GM06990 (cell line): Measurements from ENCODE around the gene MRPL28.

Experiments used
- DNase-seq: peaks from one replicate; pipeline ENCODE4 v3.0.0-alpha.2; 2011; ENCODE audit not compliant: insufficient read length; ENCODE audit errors: extremely low read depth
- H3K27me3 ChIP-seq: replicated peaks from 2 replicates; pipeline ENCODE4 v1.6.0; 2011; ENCODE audit warnings: low read length; ENCODE audit not compliant: control insufficient read depth, insufficient read depth
- H3K36me3 ChIP-seq: 2 replicates; pipeline ENCODE4 v1.5.1; 2011; ENCODE audit warnings: low read length; ENCODE audit not compliant: control insufficient read depth, insufficient read depth
- H3K4me3 ChIP-seq: replicated peaks from 2 replicates; pipeline ENCODE4 v1.5.1; 2011; ENCODE audit warnings: low read depth, mild to moderate bottlenecking, control low read depth, low read length
- TF ChIP-seq, protein P1 (sequence below): IDR thresholded peaks from 2 replicates; pipeline ENCODE4 v1.5.1; 2011; ENCODE audit warnings: low read length, control low read depth, mild to moderate bottlenecking, inconsistent platforms; ENCODE audit not compliant: insufficient read depth, poor library complexity, severe bottlenecking

MRPL28 gene

DNA sequence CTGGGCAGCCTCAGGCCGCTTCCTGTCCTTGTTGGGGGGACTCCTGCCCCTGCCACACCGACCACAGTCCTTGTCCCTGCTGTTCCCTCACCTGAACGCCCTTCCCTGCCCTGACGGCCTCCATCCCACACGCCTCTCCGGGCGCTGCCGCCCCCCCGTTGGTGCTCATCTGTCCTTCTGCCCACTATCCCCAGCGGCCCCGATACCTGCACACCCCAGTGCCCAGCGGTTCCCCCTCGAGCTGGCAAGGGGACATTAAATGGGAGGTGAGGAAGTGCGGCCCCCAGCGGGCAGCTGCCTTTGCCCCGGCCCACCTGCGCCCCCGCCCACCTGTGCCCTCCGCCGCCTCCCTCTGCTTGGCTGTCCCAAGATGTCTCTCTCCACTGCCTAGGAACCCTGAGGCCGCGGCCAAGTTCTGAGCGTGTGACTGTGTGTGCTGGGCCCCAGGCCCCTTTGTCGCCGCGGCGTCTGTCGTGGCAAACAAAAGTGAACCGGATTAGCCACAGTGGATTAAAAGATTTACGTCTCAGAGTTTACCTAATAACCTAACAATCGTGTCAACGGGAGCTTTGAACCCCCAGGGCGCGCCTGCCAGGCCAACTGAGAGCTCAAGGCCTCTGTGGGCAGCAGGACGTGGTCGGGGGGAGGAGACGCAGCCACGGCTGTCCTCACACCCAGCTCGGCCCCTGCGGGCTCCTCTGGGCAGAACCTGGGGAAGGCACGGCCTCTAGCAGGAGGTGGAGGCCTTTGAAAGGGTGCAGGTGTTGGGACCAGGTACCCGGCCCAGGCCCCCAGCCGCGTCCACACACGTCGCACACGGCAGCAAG, 10.3 kb downstream of the MRPL28 start:
- Histone ChIP-seq H3K27me3 (no peaks in the 10 kb centered on the region), H3K4me3 (no peak overlapping the region), H3K36me3 (no peaks in the 10 kb centered on the region)
- peak; percentile 18 for DNase-seq
- TF ChIP-seq, protein P1, sequence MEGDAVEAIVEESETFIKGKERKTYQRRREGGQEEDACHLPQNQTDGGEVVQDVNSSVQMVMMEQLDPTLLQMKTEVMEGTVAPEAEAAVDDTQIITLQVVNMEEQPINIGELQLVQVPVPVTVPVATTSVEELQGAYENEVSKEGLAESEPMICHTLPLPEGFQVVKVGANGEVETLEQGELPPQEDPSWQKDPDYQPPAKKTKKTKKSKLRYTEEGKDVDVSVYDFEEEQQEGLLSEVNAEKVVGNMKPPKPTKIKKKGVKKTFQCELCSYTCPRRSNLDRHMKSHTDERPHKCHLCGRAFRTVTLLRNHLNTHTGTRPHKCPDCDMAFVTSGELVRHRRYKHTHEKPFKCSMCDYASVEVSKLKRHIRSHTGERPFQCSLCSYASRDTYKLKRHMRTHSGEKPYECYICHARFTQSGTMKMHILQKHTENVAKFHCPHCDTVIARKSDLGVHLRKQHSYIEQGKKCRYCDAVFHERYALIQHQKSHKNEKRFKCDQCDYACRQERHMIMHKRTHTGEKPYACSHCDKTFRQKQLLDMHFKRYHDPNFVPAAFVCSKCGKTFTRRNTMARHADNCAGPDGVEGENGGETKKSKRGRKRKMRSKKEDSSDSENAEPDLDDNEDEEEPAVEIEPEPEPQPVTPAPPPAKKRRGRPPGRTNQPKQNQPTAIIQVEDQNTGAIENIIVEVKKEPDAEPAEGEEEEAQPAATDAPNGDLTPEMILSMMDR, result no peak

DNA sequence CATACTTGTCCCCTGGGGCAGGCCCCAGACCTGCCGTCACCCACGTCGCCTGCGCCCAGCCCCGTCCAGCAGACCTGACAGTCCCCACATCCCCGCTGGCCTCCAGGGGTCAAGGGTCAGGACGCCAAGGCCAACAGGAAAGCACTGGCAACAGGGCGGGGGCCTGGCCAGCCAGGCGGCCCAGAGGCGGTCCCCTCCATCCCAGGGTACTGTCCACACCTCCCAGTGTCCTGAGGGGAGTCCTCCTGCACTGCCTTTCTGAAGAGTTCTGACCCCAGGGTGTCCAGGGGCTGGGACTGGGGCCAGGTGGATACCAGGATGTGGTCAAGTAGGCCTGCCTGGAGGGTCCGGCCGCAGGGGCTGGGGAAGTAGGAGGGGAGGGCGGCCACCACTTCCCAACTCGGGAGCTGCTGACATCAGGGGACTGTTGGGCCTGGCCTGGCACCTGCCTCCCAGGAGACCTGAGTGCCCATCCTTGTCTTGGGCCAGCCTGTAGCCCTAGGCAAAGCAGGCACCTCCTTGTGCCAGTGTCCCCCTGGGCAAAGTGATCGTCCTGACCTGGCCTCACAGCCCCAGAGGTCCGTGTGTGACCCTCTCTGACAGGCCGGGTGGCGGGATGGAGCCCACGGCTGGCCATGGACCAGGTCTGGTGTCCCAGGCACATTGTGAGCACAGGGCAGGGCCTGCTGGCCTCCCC, 11.1 kb downstream of the MRPL28 start:
- peak; percentile 8 for DNase-seq
- TF ChIP-seq, protein P1, result no peak
- Histone ChIP-seq H3K36me3 (no peaks in the 10 kb centered on the region), H3K27me3 (no peaks in the 10 kb centered on the region), H3K4me3 (no peak overlapping the region)

DNA sequence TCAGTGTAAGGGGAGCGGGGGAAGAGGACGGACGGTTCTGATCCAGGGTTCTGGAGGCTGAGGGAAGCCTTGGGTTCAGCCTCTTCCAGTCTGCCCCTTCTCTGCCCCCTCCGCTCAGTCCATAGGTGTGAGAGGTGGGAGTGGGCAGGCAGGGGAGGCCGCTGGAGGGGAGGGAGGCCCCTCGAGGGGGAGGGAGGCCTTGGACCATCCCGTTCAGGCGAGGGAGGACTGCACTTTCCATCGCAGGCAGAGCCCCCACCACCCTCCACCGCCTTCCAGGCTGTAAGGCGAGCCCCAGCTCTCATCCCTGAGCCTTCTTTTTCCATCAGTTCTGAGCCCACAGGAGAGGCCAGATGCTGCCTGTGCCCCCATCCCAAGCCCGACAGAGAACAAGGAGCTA, 13.6 kb downstream of the MRPL28 start:
- no peak overlapping the region for H3K4me3 ChIP-seq
- peak; percentile 3 for DNase-seq
- no peaks in the 10 kb centered on the region for H3K36me3 ChIP-seq
- no peaks in the 10 kb centered on the region for H3K27me3 ChIP-seq
- TF ChIP-seq, protein P1, result no peak

DNA sequence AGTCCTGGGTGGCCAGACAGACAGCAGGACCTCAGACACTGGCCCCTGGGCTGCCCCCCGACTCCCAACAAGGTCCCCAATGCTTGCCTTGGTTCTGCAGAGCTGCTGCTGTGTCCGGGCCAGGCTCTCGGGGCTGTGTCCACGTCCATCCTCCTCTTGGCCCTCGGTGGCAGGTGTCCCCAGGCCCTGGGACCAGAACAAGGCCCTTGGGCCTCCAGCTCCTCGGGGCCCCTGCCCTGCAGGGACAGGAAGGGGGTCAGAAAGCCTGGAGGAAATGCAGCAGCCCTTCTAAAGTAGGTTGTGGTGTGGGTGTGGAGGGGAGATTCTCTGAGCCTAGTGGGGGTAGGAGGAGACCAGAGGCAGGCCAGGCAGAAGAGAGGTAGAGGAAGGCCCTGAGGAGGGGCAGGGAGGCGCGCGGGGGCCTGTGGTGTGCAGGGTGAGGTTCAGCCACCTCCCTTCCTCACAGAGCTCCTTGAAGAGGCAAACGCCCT, 15.3 kb downstream of the MRPL28 start:
- TF ChIP-seq, protein P1, result no peak
- Histone ChIP-seq H3K4me3 (no peak overlapping the region), H3K36me3 (no peaks in the 10 kb centered on the region), H3K27me3 (no peaks in the 10 kb centered on the region)
- DNase-seq, result no peak

DNA sequence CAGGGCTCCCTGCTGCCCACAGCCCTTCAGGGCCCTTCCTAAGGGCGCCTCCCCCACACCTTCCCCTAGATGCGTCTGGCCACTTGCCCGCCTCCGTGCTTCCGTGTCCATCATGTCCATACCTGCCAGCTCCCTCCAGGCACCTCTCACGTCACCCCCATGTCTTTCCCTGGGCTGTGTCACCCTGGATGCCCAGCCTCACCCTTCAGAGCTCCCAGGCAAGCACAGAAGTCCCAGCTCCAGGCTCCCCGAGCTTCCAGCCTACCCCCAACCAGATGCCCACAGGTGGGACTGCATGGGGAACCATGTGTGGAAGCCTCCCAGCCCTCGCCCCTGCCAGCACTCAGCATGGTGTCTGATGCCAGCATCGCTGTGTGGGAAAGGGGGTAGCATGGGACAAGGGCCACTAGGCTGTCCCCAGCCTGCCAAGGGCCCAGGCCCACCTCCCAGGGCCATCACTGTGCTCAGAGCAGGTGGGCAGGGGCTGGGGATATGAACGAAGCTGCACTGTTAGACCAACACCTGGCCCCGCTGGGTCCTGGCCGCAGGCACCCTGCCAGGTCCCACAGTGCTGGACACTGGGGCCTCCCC, 16.0 kb downstream of the MRPL28 start:
- no peaks in the 10 kb centered on the region for H3K27me3 ChIP-seq
- no peaks in the 10 kb centered on the region for H3K36me3 ChIP-seq
- TF ChIP-seq, protein P1, result no peak
- no peak overlapping the region for H3K4me3 ChIP-seq
- no peak for DNase-seq
